ENCODE measurements around the gene COL24A1.
"Not testable (repeated sequence)": the region's sequence is repeated elsewhere in the genome, so short reads cannot be mapped to it uniquely, and the experiment has no call there.

COL24A1 gene

DNA sequence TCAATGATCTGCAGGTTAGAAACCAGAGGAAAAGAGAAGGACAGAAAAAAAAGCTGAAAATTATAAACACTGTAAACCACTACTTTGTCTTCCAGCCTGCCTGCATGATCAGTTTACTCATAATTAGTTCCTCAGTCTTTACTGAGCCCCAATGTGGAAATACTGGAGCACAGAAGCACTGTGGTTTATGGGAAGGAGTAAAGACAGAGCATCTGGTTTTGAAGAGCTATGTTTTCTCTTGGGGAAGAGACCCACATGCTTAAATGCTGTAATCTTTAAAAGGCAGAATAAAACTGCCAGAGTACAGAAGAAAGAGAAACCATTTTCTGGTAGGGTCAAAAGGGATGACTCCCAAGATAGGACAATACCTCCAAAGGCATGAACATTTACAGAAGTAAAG is 289.4 kb downstream of the COL24A1 start:
- ATAC-seq, result no peak

DNA sequence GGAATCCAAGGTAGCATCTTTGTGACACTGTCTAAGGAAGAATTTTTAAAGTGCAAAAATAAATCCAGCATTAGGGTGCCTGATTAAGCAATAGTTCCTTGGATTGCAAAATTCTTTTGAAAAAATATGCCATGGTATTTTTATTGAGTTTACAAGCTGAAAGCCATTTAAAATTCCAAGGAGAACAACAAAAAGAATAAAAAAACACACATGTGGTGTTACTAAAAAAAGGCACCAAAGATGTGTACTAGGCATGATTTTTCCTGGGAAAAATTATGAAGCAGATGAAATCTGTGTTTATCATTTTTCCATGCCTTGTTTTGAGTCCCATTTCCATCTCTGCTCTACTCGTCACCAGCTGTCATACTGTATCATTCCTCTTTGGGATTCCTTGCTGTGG is 291.4 kb downstream of the COL24A1 start:
- ATAC-seq, result no peak

DNA sequence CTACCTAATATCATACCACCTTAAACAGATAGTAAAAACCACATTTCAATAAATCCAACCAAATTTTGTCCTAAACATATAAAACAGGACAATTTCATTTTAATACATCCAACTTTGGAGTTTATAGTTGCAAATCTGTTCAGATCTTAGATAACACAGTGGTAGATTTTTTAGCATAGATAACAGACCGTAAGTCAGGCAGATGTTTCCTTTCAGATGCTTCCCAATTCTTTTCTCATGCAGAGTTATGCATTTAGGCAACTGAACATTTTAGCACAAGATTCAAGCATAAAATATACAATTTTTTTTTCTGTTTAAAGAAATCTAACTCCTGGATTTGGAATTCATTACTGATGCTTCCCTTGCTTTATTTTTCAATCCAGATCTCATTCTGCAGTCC is 291.8 kb downstream of the COL24A1 start:
- ATAC-seq, result no peak

DNA sequence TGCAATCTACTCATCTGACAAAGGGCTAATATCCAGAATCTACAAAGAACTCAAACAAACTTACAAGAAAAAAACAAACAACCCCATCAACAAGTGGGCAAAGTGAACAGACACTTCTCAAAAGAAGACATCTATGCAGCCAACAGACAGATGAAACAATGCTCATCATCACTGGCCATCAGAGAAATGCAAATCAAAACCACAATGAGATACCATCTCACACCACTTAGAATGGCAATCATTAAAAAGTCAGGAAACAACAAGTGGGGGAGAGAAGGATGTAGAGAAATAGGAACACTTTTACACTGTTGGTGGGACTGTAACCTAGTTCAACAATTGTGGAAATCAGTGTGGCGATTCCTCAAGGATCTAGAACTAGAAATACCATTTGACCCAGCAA is 292.9 kb downstream of the COL24A1 start:
- not testable (repeated sequence) for ATAC-seq

DNA sequence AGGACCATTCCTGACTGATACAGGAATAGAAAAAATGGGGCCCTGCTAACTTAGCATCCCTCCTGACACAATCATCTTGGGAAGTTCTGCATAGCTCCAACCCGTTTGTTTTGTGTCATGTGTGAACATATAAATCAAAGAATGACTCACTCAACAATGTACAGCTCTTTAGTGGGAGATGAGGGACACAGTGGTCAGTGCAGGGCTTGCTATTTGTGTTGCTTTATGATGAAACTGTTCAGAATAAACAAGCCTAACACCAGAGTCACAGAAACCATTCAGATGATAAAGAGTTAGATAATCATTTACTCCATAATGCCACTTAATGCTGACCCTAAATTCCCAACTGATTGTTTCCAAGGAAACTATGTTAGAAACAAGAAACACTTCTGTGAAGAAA is 294.1 kb downstream of the COL24A1 start:
- ATAC-seq, result no peak

DNA sequence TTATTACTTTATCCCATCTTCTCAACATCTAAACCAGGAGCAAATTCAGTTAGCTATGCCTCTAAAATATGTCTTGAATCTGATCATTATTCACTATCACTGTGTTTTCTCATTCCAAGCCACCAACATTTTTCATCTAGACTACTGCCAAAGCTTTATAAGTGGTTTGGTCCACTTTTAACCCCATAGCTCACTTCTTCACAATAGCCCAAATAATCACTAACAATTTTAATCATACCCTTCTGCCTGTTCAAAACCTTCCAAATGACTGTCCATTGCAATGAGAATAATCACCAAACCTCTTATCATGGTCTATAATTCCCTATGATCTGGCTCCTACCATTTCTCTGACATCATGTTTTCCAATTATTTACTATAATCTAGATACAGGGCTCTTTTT is 298.6 kb downstream of the COL24A1 start:
- ATAC-seq, result no peak

DNA sequence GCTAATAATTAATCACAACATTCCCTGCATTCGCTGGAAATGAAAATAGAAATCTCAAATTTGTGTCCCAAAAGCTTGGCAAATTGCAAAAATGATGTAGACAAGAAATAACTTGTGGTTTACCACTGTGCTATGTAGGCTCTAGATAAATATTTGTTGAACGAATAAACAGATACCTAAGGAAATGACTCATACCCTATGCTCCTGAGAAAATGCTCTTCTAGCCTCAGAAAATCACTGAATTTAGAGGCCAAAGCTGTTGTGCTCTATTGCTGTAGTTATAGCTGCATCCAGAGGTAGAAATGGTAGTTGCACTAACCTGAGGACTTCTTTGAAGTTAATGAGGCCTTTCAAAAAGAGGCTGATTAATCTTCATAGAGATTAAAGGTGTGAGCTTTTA is 306.3 kb downstream of the COL24A1 start:
- ATAC-seq, result no peak

DNA sequence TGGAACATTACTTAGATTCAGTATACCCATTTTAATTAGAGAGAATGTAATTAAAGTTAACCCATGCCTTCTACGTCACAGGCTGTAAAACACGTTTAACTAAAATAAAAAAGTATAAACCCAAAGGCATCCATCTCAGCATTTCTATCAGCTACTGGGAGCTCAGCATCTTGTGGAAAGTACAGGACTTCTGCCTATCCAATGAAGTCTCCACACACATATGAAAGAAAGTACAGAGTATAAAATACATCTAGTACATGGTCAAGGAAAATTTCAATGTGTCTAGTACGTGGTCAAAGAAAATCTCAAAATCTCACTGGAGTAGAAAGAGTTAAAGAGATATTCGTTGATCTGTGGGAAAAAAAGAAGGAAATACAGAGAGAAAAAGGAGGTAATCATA is 306.9 kb downstream of the COL24A1 start:
- no peak for ATAC-seq

DNA sequence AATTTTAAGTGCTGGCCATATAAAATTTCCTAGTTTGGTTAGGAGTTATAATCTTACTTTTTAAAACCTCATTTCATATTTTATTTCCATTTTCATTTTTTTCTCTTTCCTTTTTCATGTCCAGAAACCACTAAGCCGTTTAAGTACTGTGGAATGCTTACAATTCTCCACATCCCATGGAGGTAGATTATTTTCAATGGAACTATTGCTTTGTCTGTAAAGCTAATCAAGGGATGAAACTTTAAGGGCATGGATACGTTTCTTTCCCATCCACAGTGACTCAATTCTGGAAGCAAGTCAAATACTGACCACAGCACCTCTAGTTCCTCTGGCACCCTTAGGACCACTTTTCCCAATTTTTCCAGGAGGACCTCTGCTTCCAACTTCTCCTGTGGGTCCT is 309.2 kb downstream of the COL24A1 start:
- no peak for ATAC-seq

DNA sequence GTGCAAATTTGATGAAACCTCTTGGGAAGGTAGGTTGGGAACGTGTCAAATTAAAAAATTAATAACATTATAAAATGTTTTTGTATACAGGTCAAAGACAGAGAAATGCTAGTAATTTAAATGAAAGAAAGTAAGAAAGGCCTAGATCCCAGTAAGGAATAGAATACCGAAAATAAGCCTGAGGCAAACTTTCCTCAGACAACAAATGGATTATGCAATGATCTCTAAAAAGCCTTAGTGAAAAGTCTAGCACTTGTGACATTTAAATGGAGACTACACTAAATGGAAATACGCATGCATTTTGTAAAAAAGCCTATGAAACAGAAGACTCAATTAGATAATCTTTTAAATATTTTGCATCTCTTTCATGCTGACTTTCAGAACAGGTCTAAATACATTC is 309.9 kb downstream of the COL24A1 start:
- ATAC-seq, result no peak

DNA sequence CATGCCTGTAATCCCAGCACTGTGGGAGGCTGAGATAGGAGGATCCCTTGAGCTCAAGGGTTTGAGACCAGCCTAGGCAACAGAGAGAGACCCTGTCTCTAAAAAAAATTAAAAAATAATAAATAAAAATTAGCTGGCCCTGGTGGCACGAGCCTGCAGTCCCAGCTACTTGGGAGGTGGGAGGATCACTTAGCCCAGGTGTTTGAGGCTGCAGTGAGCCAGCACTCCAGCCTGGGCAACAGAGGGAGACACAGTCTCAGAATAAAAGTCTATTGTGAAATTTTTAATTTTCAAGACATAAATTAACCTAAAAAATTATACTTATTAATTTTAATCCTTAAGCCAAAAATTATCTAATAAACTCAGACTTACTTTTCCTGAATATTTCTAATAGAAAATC is 317.1 kb downstream of the COL24A1 start:
- ATAC-seq, result no peak

DNA sequence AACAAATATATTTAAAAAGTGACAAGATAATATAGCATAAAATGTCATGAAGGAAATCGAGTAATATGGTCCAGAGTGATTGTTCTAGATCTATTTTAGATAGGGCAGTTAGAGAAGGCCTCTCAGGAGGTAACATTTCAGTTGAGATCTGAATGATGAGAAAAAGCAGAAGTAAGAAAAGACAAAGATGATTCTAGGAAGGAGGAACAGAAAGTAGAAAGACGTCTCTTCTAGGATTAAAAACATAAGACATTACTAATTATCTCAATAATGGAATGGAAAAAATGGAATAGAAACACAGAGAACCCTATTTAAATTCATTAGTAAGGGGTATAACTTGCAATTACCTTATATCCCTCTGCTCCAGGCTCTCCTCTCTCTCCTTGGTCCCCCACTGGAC is 318.3 kb downstream of the COL24A1 start:
- no peak for ATAC-seq

DNA sequence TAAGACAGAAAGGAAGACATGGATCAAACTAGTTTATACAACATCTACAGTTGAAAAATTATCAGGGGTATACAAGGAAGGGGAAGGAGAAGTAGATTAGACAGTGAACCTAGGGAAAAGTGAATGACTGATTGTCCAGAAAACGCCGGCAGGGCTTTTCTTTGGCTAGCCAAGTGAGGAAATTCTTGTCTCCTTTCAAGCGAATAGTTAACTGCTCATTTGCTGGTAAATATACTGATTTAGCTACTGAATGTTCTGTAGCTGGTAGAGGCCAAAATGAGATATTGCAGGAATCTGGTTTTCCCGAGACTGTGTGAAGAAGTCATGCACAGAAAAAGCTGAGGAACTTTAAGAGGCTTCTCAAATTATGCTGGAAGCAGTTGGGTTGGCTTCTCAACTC is 319.8 kb downstream of the COL24A1 start:
- no peak for ATAC-seq

DNA sequence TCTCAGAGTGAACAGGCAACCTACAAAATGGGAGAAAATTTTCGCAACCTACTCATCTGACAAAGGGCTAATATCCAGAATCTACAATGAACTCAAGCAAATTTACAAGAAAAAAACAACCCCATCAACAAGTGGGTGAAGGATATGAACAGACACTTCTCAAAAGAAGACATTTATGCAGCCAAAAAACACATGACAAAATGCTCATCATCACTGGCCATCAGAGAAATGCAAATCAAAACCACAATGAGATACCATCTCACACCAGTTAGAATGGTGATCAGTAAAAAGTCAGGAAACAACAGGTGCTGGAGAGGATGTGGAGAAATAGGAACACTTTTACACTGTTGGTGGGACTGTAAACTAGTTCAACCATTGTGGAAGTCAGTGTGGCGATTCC is 323.4 kb downstream of the COL24A1 start:
- ATAC-seq, result not testable (repeated sequence)

DNA sequence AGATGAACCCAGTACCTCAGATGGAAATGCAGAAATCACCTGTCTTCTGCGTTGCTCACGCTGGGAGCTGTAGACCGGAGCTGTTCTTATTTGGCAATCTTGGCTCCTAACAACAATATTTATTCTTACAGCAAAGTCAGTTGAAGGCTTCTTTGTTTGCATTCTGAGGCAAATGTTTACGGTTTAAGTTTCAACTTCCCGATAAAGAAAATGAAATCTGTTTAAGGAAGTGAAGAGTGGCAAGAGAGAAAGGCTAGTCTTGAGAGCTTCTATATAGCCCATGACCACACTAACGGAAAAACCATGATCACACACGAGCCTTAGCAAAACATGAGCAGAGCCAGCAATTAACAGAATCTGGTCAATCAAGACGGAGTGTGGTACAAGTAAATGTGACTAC is 325.7 kb downstream of the COL24A1 start:
- ATAC-seq, result no peak

DNA sequence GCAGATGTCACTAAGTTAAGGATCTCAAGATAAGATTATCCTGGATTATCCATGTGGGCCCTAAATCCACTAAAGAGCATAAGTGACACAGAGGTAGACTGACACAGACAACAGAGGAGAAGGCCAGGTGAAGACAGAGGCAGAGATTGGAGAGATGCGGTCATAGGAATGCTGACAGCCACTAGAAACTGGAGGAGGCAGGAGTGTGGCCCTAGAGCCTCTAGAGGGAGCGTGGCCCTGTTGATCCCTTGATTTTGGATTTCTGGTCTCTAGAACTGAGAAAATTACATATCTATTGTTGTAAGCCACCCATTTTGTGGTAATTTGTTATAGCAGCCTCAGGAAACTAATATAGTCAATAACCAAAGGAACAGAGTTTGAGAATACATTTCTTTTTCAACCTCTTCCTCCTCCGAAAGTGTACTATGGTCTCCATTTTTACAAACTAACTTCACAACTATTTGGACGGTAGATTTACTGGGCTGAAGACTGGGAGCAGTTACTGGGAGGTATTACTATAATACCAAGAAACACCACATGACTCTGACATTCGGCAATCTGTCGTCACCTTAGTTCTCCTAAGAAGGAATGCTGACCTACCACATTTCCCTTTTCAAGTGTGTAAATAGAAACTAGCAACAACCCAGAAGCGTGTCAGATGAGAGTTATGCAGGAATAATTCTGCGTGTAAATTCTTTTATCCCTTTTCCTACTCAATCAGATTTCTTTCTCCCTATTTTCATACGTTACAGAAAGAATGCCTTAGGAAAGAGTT is 332.3 kb downstream of the COL24A1 start:
- no peak for ATAC-seq

DNA sequence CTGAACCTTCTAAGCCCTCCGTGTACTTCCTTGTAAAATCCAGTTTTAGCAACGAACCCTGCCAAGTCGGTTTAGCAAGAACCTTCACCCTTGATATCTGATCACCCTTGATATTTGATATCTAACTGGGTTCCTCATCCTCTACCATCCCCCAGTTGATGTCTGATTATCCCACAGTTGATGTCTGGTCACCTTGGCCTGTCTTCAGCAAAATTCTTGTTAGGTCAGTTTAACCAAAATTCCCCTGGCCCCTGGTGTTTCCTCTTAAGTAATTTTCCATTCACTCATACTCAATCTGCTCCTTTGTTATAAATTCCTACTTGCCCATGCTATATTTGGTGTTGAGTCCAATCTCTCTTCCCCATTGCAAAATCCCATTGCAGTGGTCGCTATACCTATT is 333.9 kb downstream of the COL24A1 start:
- ATAC-seq, result no peak

DNA sequence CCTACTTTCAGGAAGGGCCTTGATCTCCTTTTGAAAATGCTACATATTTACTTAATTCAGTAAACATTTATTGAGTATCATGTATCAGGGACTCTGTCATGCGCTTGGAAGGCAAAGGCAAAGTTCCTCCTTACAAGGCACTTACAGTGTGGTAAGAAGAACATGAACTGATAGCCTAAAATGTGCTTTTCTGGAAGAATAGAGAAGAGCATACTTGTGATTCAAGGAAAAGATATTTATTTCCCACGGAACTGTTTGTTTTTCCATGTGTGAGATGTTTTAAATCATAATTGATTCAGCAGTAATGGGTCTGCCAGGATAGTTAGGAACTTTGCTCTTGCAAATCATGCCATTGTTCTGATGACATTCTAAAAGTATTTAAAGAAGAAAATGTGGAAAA is 338.2 kb downstream of the COL24A1 start:
- ATAC-seq, result no peak

DNA sequence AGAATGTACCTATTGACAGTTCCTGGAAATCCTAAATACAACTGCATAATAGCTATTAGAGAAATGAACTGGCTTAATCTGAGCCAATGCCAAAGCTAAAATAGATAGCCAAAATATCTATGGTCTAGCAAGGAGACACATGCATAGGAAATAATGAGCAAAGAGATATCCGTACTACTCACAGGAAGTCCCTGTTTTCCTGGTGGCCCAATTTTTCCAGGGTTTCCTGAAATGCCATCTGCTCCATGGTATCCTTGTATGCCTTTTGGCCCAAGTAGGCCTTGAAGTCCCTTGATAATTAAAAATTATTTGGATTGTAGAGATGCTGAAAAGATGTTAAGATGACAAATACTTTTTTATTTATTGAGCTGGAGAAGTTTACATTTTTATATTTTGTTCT is 340.0 kb downstream of the COL24A1 start:
- ATAC-seq, result no peak

DNA sequence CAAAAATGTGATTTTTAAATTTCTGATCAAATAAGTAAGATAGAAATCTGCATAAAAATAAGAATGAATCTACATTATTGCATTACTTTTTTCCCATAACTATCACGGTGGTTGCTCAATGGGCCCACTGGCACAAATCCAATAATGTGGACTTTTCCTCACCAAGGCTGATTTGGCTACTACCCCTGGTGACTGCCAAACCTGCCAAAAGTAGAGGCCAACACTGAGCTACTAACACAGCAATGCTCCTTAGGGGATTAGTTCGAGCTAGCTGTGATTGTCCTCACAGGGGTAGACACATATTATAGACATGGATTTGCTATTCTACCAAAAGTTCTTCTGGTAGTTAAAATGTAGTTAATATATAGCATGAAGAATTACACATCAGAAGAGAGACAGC is 340.7 kb downstream of the COL24A1 start:
- no peak for ATAC-seq

DNA sequence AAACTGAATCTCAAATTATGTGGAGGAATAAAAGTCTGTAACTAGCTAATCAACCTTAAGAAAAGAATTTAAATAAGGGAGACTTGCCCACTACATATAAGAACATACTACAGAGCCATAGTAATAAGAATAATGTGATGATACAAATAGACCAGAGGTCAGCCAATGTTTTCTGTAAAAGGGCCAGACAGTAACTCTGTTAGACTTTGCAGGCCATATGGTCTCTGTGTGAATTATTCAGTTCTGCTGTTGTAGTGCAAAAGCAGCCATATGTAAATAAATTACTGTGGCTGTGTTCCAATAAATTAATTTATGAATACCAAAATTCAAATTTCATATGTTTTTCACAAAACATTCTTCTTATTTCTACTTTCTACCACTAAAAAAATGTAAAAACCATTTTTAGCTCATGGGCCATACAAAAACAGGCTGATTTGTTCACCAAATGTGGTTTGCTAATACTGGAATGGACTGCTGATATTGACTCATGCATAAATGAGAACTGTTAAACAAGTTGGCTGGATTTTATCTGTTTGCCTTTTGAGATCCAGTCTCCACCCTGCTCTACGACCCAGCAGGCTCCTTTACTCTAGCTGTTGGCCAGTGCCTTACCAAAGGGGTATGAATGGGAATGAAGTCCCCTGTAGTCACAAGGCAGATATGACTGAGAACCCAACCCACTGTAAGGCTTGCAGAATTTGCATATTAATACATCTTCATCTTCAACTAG is 350.2 kb downstream of the COL24A1 start:
- ATAC-seq, result no peak

DNA sequence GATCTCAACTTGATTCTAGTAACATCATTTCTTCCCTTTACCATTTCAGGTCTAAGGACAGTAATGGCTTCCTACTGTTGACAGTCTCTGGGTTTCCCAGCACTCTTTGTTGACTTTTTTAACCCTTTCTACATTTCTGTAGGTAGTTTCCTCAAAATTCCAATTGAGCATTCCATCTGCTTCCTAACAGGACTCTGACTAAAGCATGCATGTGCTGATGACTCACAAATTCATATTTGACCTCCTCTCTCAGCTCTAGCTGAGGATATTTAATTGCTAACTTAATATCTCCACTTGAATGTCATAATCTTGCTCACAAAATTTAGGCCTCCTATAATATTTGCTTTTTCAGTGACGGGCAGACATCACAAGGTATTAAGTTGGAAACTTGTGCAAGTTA is 355.1 kb downstream of the COL24A1 start:
- ATAC-seq, result no peak

DNA sequence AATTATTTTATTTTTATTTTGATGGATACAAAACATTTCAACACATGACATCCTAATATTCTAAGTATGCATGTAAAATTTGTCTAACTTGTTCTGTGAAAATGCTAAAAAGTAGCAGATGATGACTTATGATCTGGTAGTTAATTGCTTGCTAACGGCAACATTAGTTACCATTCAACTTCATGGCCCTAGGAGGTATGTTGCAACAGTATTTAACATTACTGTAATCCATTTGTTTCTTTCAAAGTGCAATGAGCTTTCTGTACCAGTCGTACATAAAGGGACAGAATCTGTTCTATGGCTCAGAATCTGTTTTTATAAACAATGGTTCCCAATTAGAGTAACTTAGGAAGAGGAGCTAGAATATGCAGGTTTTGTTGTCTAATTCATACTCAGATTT is 356.8 kb downstream of the COL24A1 start:
- ATAC-seq, result no peak

DNA sequence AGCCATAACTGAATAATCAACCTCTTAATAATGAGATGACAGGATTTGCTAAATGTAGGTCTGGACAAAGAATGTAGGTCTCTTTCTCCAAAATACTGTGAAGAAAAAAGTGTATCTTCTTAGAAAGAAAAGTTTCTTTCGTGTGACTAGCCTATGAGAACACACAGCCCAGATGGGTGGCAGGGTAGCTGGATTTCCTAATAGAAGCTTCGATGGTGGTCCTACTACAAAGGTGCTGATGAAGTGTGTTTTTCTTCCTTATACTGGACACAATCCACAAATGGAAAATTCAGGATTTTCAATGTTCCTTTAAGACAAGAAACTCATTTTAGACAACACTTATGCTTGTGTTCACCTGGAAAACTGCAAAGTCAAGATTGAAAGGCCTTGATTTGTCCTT is 358.2 kb downstream of the COL24A1 start:
- no peak for ATAC-seq

DNA sequence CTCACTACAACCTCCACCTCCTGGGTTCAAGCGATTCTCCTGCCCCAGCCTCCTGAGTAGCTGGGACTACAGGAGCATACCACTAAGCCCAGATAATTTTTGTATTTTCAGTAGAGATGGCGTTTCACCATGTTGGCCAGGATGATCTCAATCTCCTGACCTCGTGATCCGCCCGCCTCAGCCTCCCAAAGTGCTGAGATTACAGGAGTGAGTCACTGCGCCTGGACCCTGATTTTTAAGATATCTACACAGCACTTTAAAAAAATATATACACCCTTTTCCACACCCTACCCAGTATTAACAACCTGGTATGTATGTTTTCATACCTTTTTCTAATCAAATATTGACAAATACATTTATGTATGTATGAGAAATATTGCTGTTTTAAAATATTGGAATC is 379.6 kb downstream of the COL24A1 start:
- not testable (repeated sequence) for ATAC-seq
